PC-3 (cell line): ENCODE results near the gene WSCD2.

ENCODE experiments used
- CTCF ChIP-seq: fragments of 300-600 bp; sonication (generic); conservative IDR thresholded peaks from 2 replicates; pipeline ENCODE4 v1.5.1; 2017; ENCODE audit warnings: antibody characterized with exemption, low read depth, mild to moderate bottlenecking, low read length
- EZH2 ChIP-seq: fragments of 300-600 bp; sonication (generic); IDR thresholded peaks from one replicate; pipeline ENCODE4 v1.6.1; 2017; ENCODE audit warnings: antibody characterized with exemption, mild to moderate bottlenecking, low read length; ENCODE audit not compliant: unreplicated experiment

GRCh38 chr12:108112832-108113556 lies 16.1 kb upstream of the WSCD2 start:
- TF ChIP-seq EZH2 (no peak), CTCF (no peak)
